GM18520 (cell line): ENCODE measurements around the gene CRABP1.
A peak's percentile ranks its signal among the peaks of the same experiment; 100 is the strongest.

Experiments
- ATAC-seq: cut with Tn5 transposase; IDR thresholded peaks from one replicate; pipeline ENCODE4 v1.9.1; 2021; ENCODE audit not compliant: unreplicated experiment

CRABP1 gene

DNA sequence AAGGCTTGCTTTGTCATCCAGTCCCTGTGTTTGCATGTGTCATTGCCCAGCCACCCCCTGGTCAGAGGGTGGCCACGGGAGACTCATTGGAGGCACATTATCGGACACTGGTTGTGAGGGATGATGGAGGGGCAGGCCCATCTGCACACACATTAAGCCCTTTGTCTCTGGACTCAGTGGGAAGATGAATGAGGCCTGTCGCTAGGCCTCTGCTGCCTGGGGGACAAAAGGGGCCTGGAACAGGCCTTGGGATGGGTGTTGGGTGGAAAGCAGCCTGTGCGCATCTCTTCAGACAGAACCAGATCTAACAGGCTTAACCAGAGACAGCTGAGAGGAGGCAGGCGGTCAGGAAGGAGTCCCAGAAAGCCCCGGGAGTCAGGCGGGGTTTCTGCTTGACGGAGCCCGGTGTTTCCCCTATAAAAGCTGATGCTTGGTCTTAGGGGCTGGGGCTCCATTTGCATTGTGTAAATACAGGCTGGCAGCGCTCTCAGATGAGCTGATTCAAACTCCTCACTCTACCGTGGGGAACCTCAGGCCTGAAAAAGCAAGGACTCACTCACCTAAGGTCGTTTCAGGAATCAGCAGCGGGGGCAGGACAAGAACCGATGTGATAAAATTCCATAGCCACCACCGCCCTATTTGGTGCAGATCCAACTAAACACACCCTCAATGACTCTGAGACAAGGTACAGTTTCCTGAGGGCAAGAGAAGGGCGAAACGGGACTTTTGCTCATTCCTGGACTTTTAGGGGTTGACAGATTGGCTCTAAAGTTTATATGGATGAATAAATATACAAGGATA, 23.7 kb upstream of the CRABP1 start:
- peak; percentile 54 for ATAC-seq

DNA sequence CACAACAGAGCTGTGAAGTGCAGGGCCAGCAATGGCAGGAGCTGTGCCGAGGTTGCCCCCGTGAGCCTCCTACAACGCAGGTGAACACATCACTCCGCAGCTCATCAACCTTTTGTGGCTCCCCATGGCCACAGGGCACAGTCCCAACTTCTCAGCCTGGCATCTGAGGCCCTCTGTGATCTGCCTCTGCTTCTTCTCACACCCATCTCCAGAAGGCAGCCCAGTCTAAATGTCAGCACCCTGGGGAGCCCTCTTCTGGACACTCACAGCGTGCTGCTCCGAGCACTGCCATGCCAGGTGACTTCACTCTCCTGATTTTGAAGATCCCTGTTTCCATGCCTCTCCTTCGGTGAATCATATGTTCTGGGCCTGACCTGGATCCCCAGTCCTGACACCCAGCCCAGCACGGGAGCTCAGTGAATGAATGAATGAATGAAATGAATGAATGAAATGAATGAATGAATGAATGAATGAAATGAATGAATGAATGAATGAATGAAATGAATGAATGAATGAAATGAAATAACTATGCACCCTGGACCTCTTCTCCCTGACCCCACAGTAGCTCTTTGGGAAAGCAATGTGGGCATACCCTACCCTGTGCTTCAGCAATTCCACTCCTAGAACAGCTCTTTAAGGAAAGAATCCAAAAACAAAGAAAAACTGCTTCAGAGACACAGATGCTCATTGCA, 22.9 kb upstream of the CRABP1 start:
- ATAC-seq, result no peak

- no peak for ATAC-seq
Measured at GRCh38 chr15:78319588-78319987, 20.6 kb upstream of the CRABP1 start.

- no peak for ATAC-seq
Measured at GRCh38 chr15:78320183-78320582, 20.0 kb upstream of the CRABP1 start.

DNA sequence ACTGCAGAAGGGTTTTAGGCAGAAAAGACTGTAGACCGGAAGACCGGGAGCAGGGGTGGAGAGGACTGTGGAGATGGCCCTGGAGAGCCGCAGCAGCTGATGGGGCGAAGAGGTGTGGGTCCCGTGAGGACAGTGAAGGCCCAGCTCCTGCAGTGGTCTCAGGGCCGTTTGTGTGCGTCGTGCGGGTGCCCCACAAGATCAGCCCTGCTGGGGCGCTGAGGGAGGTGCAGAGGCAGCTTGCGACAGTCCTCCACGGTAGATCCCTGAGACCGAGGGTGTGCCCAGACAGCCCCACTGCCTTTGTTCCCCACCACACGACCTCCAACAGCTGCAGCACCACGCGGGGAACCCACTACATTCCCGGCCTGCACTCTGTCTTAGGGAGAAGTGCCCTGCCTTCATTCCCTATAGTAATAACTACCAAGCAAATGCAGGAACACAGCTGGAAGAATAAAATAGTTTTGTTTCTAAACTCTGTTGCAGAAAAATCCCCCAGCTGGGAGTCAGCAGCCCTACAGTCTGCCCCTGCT, 19.0 kb upstream of the CRABP1 start:
- no peak for ATAC-seq

DNA sequence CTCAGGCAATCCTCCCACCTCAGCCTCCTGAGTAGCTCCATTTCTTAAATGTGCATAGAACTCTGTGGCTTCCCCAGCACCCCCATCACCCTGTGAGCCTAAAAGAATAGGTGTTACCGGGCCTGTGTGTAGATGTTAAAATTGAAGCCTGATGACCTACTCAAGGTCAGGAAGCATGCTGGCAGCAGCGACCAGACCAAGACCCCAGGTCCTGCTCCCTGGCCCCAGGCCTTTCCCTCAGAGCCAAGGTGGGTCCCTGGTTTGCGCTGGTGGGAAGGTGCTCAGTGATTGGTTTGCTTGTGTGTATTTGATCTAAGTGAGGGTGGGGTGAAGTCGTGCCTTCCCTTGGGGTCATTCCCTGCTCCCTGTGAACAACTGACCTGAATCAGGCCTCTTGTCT, 18.4 kb upstream of the CRABP1 start:
- no peak for ATAC-seq

GRCh38 chr15:78322243-78322642, 17.9 kb upstream of the CRABP1 start:
- ATAC-seq, result no peak

DNA sequence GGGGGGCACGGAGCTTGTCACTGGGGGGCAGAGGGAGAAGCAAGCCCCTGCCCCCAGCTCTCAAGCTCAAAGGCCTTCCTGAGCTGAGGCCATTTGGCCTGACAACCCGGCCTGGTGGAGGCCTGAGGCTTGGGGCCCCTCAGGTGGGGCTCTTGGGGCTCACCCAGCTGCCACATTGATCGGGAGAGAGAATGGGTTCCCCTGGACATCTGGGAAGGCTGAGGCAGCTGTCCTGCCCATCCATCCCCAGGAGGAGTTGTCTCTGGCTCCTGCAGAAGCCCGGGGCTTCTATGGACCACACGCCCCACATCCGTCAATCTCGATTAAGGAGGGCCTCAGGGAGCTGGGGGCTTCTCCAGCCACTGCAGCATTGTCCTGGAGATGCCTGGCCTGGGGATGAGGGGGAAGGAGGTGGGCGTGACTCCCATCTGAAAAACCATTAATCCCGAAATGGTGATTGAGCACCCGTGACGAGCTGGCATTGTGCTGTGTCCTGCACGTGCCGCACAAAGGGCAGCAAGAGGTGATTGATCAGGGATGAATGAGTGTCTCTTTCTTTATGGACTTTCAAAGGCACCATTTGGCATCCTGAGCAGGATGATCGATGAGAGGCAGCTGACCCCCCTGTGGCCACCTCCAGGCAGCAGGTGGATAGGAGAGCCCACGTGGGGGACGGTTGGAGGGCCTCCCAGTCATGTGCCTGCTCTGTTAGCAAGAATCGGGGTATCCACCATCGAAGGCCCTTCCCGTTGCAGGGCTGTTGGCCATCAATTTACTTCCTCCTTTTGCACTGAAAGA, 17.2 kb upstream of the CRABP1 start:
- no peak for ATAC-seq

DNA sequence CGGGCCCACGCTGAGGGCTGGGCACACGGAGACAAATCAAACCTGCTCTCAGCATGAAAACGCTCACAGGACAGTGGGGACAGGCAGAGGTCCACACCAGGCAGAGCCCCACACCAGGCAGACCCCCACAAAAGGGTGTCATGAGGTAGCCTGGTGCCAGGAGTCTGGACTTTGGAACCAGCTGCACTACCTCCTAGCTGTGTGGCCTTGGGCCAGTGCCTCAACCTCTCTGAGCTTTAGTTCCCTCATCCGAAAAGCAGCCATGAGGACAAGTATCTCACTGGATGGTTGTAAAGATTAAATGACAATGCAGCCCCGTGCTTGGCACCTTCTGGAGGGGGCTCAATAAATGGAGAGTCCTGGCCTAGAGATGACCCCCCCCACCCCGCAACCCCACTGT, 16.5 kb upstream of the CRABP1 start:
- ATAC-seq, result no peak

DNA sequence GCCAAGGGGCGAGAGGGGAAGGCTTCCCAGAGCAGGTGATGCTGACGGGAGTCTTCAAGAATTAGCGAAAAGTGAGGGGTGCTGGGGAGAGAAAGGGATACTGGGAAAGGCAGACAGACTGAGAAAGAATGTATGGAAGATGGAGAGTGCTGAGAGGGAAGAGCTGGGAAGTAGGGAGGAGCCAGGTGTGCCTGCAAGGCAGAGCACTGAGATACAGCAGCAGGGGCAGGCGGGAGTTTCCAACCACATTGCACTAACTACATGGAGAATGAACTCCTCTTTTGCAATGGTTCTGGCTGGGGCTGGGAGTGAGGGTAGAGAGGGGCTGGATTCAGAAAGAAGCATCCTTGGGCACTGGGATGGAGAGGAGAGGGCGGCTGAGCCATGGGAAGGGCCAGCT, 16.0 kb upstream of the CRABP1 start:
- ATAC-seq, result no peak

DNA sequence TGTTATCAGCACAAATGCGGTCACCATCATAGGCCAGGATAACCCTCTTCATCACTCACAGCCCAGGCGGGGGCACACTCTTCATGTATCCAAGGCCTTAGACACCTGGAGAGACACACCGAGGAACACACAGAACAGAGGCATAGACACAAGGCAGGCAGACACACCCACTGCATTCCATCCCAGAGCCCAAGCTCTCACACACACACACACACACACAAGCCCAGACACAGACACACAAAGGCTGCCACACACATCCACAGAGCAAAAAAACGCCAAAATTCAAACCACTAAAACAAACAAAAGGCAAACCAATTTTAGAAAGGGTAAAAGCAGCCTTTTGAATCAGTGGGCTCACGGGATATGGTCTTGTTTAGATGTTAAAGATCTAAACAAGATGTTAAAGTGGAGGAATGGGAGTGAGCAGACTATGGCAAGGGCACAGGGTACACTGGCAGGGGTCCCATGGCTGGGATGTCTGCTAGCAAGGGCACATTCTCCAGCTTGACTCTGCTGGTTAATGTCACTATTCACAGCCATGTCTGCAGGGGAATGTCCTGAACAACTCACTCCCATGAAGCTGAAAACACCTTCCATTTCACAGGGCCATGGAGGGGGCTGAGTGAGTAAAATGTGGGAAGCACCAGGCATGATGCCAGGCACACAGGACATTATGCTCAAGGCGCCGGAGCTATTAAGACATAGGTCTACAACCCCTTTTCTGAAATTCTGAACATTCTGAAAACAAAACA, 14.9 kb upstream of the CRABP1 start:
- no peak for ATAC-seq

- no peak for ATAC-seq
Measured at GRCh38 chr15:78327466-78327865, 12.7 kb upstream of the CRABP1 start.

- no peak for ATAC-seq
Measured at GRCh38 chr15:78329625-78330024, 10.5 kb upstream of the CRABP1 start.

- ATAC-seq, result no peak
Measured at GRCh38 chr15:78334845-78335244, 5.3 kb upstream of the CRABP1 start.

GRCh38 chr15:78335985-78336384, 4.2 kb upstream of the CRABP1 start:
- ATAC-seq, result no peak

DNA sequence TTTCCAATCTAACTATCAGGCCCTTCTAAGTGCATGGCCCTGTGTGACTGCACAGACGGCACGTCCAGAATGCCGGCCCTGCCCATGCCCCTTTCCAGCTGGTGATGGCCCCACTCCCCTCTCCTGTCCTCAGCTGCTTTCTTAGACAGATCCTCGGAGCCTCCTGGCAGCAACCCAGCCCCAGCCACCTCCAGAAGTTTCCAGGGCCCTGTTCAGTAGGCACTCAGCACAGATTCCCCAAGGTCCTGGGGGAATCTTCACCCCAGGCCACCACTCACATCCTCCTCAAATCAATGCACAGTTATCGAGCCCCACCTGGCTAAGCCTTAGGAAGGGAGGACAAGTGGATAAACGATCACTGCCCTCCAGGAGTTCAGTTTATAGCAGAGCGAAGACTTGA, 1.4 kb upstream of the CRABP1 start:
- no peak for ATAC-seq

- ATAC-seq, result no peak
Measured at GRCh38 chr15:78339559-78339958, 594 bp upstream of the CRABP1 start.

- no peak for ATAC-seq
Measured at GRCh38 chr15:78341057-78341987, 1.2 kb downstream of the CRABP1 start.

- no peak for ATAC-seq
Measured at GRCh38 chr15:78342021-78342420, 1.9 kb downstream of the CRABP1 start.
